GM19463 (cell line): Measurements from ENCODE around the gene ZEB2.
"Not testable (repeated sequence)": the region's sequence is repeated elsewhere in the genome, so short reads cannot be mapped to it uniquely, and the experiment has no call there.

Experiments used
- ATAC-seq: cut with Tn5 transposase; IDR thresholded peaks from one replicate; pipeline ENCODE4 v1.9.1; 2021; ENCODE audit warnings: mild to moderate bottlenecking, moderate library complexity; ENCODE audit not compliant: unreplicated experiment

ZEB2 gene

GRCh38 chr2:144390424-144391020 is 129.4 kb downstream of the ZEB2 start:
- no peak for ATAC-seq

- ATAC-seq = no peak
Measured at GRCh38 chr2:144389930-144390311, 130.0 kb downstream of the ZEB2 start.

GRCh38 chr2:144389151-144389929 is 130.6 kb downstream of the ZEB2 start:
- no peak for ATAC-seq

GRCh38 chr2:144385381-144385780 is 134.5 kb downstream of the ZEB2 start:
- no peak for ATAC-seq

GRCh38 chr2:144383571-144384100 is 136.3 kb downstream of the ZEB2 start:
- ATAC-seq = no peak

- peak; percentile 98 for ATAC-seq
Measured at GRCh38 chr2:144382849-144383248, 137.1 kb downstream of the ZEB2 start.

GRCh38 chr2:144381716-144382115 is 138.2 kb downstream of the ZEB2 start:
- no peak for ATAC-seq

- no peak for ATAC-seq
Measured at GRCh38 chr2:144379851-144380311, 140.0 kb downstream of the ZEB2 start.

GRCh38 chr2:144378551-144378950 is 141.4 kb downstream of the ZEB2 start:
- ATAC-seq = no peak

- no peak for ATAC-seq
Measured at GRCh38 chr2:144377914-144378313, 142.0 kb downstream of the ZEB2 start.

- no peak for ATAC-seq
Measured at GRCh38 chr2:144376926-144377325, 143.0 kb downstream of the ZEB2 start.

GRCh38 chr2:144376460-144376859 is 143.5 kb downstream of the ZEB2 start:
- ATAC-seq = no peak

GRCh38 chr2:144374163-144374661 is 145.7 kb downstream of the ZEB2 start:
- peak; percentile 68 for ATAC-seq

GRCh38 chr2:144372410-144373080 is 147.4 kb downstream of the ZEB2 start:
- no peak for ATAC-seq

GRCh38 chr2:144370937-144371584 is 148.9 kb downstream of the ZEB2 start:
- no peak for ATAC-seq

GRCh38 chr2:144369416-144369815 is 150.5 kb downstream of the ZEB2 start:
- ATAC-seq = no peak

GRCh38 chr2:144366825-144367429 is 153.0 kb downstream of the ZEB2 start:
- ATAC-seq = no peak

- peak; percentile 98 for ATAC-seq
Measured at GRCh38 chr2:144364944-144365738, 154.8 kb downstream of the ZEB2 start.

GRCh38 chr2:144364247-144364646 is 155.7 kb downstream of the ZEB2 start:
- not testable (repeated sequence) for ATAC-seq

GRCh38 chr2:144362401-144362800 is 157.5 kb downstream of the ZEB2 start:
- ATAC-seq = no peak
